Skeletal muscle tissue (tissue), 4 donors: ENCODE data around the gene CD34. TPM values are rescaled to one million over a fixed set of nuclear protein-coding genes. Genes with fewer than 3 reads are reported as not detected.

Experiments used
- H3K27ac ChIP-seq: one replicate; pipeline ENCODE4 v1.7.0; 2013; ENCODE audit warnings: mild to moderate bottlenecking, low read depth, low read length, inconsistent platforms
- H3K27me3 ChIP-seq, 3 donors: one replicate each; pipeline ENCODE4 v1.7.0; 2013; ENCODE audit warnings: low read length in 3 of 3; ENCODE audit not compliant: control insufficient read depth in 3 of 3, insufficient read depth in 3 of 3
- H3K36me3 ChIP-seq, 3 donors: one replicate each; pipeline ENCODE4 v1.7.0; 2013; ENCODE audit warnings: low read length in 3 of 3; ENCODE audit not compliant: control insufficient read depth in 3 of 3, insufficient read depth in 3 of 3
- H3K4me1 ChIP-seq, 3 donors: one replicate each; pipeline ENCODE4 v1.7.0; 2013; ENCODE audit warnings: low read length in 3 of 3, mild to moderate bottlenecking in 3 of 3; ENCODE audit not compliant: control insufficient read depth in 3 of 3, insufficient read depth in 3 of 3
- H3K4me3 ChIP-seq, 3 donors: one replicate each; pipeline ENCODE4 v1.7.0; 2013; ENCODE audit warnings: low read length in 3 of 3
- H3K9ac ChIP-seq, 3 donors: one replicate each; pipeline ENCODE4 v1.7.0; 2013; ENCODE audit warnings: low read length in 3 of 3, mild to moderate bottlenecking in 3 of 3, moderate library complexity in 2 of 3, low read depth in 1 of 3
- H3K9me3 ChIP-seq, 3 donors: one replicate each; pipeline ENCODE4 v1.7.0; 2013; ENCODE audit warnings: low read length in 3 of 3; ENCODE audit not compliant: control insufficient read depth in 3 of 3
- total RNA-seq: library from RNA; depleted of rRNA; stranded (reverse); fragments of >200 nt; gene quantifications from one replicate; pipeline ENCODE4 v1.2.3, GENCODE V29; 2014
- donor health status: Osteomylitis.

The CD34 gene
- total RNA-seq, 1 donor from 2014 or later, result 20.9 TPM

- Histone ChIP-seq H3K27me3 (no peaks in the 10 kb centered on the region), H3K9ac (no peak overlapping the region), H3K9me3 (no peaks in the 10 kb centered on the region), H3K4me1 (peaks cover 75 to 81% (median 78%) of the 10 kb centered on the region in 3 donors), H3K36me3 (peaks cover 0 to 3% (median 3%) of the 10 kb centered on the region in 3 donors), H3K4me3 (no peak overlapping the region), H3K27ac (no peak overlapping the region)
These were observed 61.3 kb downstream of the CD34 start for GRCh38 chr1:207849646-207850045.

- no peak overlapping the region for H3K4me3 ChIP-seq
- no peaks in the 10 kb centered on the region for H3K9me3 ChIP-seq
- H3K27me3 ChIP-seq, result no peaks in the 10 kb centered on the region
- H3K4me1 ChIP-seq, result peaks cover 75 to 85% (median 80%) of the 10 kb centered on the region in 3 donors
- H3K36me3 ChIP-seq, result peaks cover 0 to 3% (median 3%) of the 10 kb centered on the region in 3 donors
- no peak overlapping the region for H3K9ac ChIP-seq
- no peak overlapping the region for H3K27ac ChIP-seq
These were observed 61.9 kb downstream of the CD34 start for GRCh38 chr1:207849016-207849415.

- Histone ChIP-seq H3K4me3 (no peak overlapping the region), H3K27ac (peak overlapping the region; percentile 14), H3K9ac (no peak overlapping the region)
These were observed 62.7 kb downstream of the CD34 start for GRCh38 chr1:207848234-207848633.

GRCh38 chr1:207847116-207847515 is 63.8 kb downstream of the CD34 start:
- H3K36me3 ChIP-seq, result peaks cover 0 to 3% (median 3%) of the 10 kb centered on the region in 3 donors
- no peaks in the 10 kb centered on the region for H3K9me3 ChIP-seq
- peaks cover 62 to 80% (median 73%) of the 10 kb centered on the region in 3 donors for H3K4me1 ChIP-seq
- no peak overlapping the region for H3K27ac ChIP-seq
- no peak overlapping the region for H3K4me3 ChIP-seq
- no peak overlapping the region for H3K9ac ChIP-seq
- H3K27me3 ChIP-seq, result no peaks in the 10 kb centered on the region

More at GRCh38 chr1:207848234-207848633, 62.7 kb downstream of the CD34 start:
- peaks cover 0 to 3% (median 3%) of the 10 kb centered on the region in 3 donors for H3K36me3 ChIP-seq
- peaks cover 70 to 85% (median 82%) of the 10 kb centered on the region in 3 donors for H3K4me1 ChIP-seq
- no peaks in the 10 kb centered on the region for H3K9me3 ChIP-seq
- H3K27me3 ChIP-seq, result no peaks in the 10 kb centered on the region

- Histone ChIP-seq H3K4me1 (peaks cover 45 to 70% (median 62%) of the 10 kb centered on the region in 3 donors), H3K4me3 (peak overlapping the region in 1 of 3 donors; percentile 6), H3K27me3 (no peaks in the 10 kb centered on the region), H3K9ac (peak overlapping the region in 1 of 3 donors; percentile 46), H3K27ac (peak overlapping the region; percentile 4), H3K9me3 (no peaks in the 10 kb centered on the region), H3K36me3 (peaks cover 0 to 2% (median 0%) of the 10 kb centered on the region in 3 donors)
These were observed 65.8 kb downstream of the CD34 start for GRCh38 chr1:207845109-207845508.

GRCh38 chr1:207844371-207844770 is 66.6 kb downstream of the CD34 start:
- no peak overlapping the region for H3K27ac ChIP-seq
- no peaks in the 10 kb centered on the region for H3K9me3 ChIP-seq
- no peak overlapping the region for H3K4me3 ChIP-seq
- no peak overlapping the region for H3K9ac ChIP-seq
- no peaks in the 10 kb centered on the region for H3K27me3 ChIP-seq
- H3K36me3 ChIP-seq, result peaks cover 0 to 2% (median 0%) of the 10 kb centered on the region in 3 donors
- peaks cover 38 to 66% (median 59%) of the 10 kb centered on the region in 3 donors for H3K4me1 ChIP-seq

GRCh38 chr1:207842506-207842905 is 68.4 kb downstream of the CD34 start:
- Histone ChIP-seq H3K9ac (no peak overlapping the region), H3K27me3 (no peaks in the 10 kb centered on the region), H3K27ac (no peak overlapping the region), H3K4me1 (peaks cover 31 to 70% (median 63%) of the 10 kb centered on the region in 3 donors), H3K4me3 (no peak overlapping the region), H3K9me3 (no peaks in the 10 kb centered on the region), H3K36me3 (peaks cover 0 to 2% (median 0%) of the 10 kb centered on the region in 3 donors)

- Histone ChIP-seq H3K4me1 (peaks cover 31 to 75% (median 68%) of the 10 kb centered on the region in 3 donors), H3K27ac (no peak overlapping the region), H3K4me3 (no peak overlapping the region), H3K27me3 (no peaks in the 10 kb centered on the region), H3K9ac (no peak overlapping the region), H3K9me3 (no peaks in the 10 kb centered on the region), H3K36me3 (peaks cover 0 to 2% (median 0%) of the 10 kb centered on the region in 3 donors)
These were observed 69.0 kb downstream of the CD34 start for GRCh38 chr1:207841901-207842300.

GRCh38 chr1:207841293-207841692 is 69.6 kb downstream of the CD34 start:
- Histone ChIP-seq H3K9ac (no peak overlapping the region), H3K27me3 (no peaks in the 10 kb centered on the region), H3K36me3 (peaks cover 0 to 2% (median 0%) of the 10 kb centered on the region in 3 donors), H3K9me3 (no peaks in the 10 kb centered on the region), H3K4me1 (peaks cover 31 to 78% (median 73%) of the 10 kb centered on the region in 3 donors), H3K4me3 (no peak overlapping the region), H3K27ac (no peak overlapping the region)

GRCh38 chr1:207840380-207840779 is 70.5 kb downstream of the CD34 start:
- H3K9ac ChIP-seq, result peak overlapping the region in 1 of 3 donors; percentile 47
- H3K36me3 ChIP-seq, result peaks cover 0 to 5% (median 3%) of the 10 kb centered on the region in 3 donors
- no peaks in the 10 kb centered on the region for H3K9me3 ChIP-seq
- peaks cover 23 to 78% (median 72%) of the 10 kb centered on the region in 3 donors for H3K4me1 ChIP-seq
- no peak overlapping the region for H3K4me3 ChIP-seq
- no peak overlapping the region for H3K27ac ChIP-seq
- H3K27me3 ChIP-seq, result no peaks in the 10 kb centered on the region
